Naive thymus-derived CD4-positive, alpha-beta T cell (primary cell): ENCODE results near the gene TOMM22. TPM values are rescaled to one million over a fixed set of nuclear protein-coding genes. Genes with fewer than 3 reads are reported as not detected.

ENCODE experiments used
- ATAC-seq: fragments of 150-1000 bp; cut with Tn5 transposase; 2 replicates; pipeline ENCODE4 v1.10.0; 2021; ENCODE audit warnings: mild to moderate bottlenecking, moderate library complexity
- CTCF ChIA-PET: fragments of 350-600 bp; sonication (Branson Sonifier 250); formaldehyde crosslinking; loops from one replicate; lab custom pipeline; 2021; ENCODE audit warnings: antibody characterized with exemption; lab: Charles Lee
- POLR2A ChIA-PET: fragments of 350-600 bp; sonication (Branson Sonifier 250); formaldehyde crosslinking; loops from one replicate; lab custom pipeline; 2021; ENCODE audit warnings: antibody characterized with exemption, inconsistent platforms; lab: Charles Lee
- DNase-seq, 9 donors: peaks; one replicate each; pipeline versions ENCODE4 v3.0.0 to v3.0.0-alpha.2; 2020 to 2022; ENCODE audit warnings: mixed read lengths in 1 of 9
- H3K27ac ChIP-seq: one replicate; pipeline ENCODE4 v1.7.0; 2013; ENCODE audit warnings: mild to moderate bottlenecking, low read depth, low read length, moderate library complexity
- H3K27me3 ChIP-seq, 2 donors: one replicate each; pipeline ENCODE4 v1.7.0; 2013; ENCODE audit warnings: low read length in 2 of 2, mild to moderate bottlenecking in 2 of 2, moderate library complexity in 2 of 2; ENCODE audit not compliant: control insufficient read depth in 2 of 2, insufficient read depth in 2 of 2
- H3K36me3 ChIP-seq, 3 experiments: 1 replicate in 2 of 3; 2 replicates in 1 of 3; pipeline ENCODE4 v1.7.0; 2013; ENCODE audit warnings: low read length in 3 of 3, mild to moderate bottlenecking in 3 of 3, moderate library complexity in 1 of 3; ENCODE audit not compliant: insufficient read depth in 3 of 3, control insufficient read depth in 2 of 3
- H3K4me1 ChIP-seq, 2 donors: one replicate each; pipeline ENCODE4 v1.7.0; 2013; ENCODE audit warnings: low read length in 2 of 2, mild to moderate bottlenecking in 2 of 2, moderate library complexity in 1 of 2; ENCODE audit not compliant: control insufficient read depth in 2 of 2, insufficient read depth in 2 of 2
- H3K4me3 ChIP-seq: 2 replicates; pipeline ENCODE4 v1.7.0; 2013; ENCODE audit warnings: mild to moderate bottlenecking, low read length
- H3K9me3 ChIP-seq, 3 experiments: 1 replicate in 2 of 3; 2 replicates in 1 of 3; pipeline ENCODE4 v1.7.0; 2013; ENCODE audit warnings: low read length in 3 of 3; ENCODE audit not compliant: control insufficient read depth in 2 of 3
- H3K27ac Mint-ChIP-seq, 9 donors: one replicate each; pipeline ENCODE4 v1.8.0; 2020 to 2022; ENCODE audit warnings: mixed read lengths in 9 of 9, mild to moderate bottlenecking in 8 of 9, moderate library complexity in 5 of 9, inconsistent platforms in 2 of 9
- H3K27me3 Mint-ChIP-seq, 5 donors: one replicate each; pipeline ENCODE4 v1.8.0; 2021 to 2022; ENCODE audit warnings: mixed read lengths in 5 of 5, mild to moderate bottlenecking in 1 of 5
- H3K36me3 Mint-ChIP-seq, 5 donors: one replicate each; pipeline ENCODE4 v1.8.0; 2020 to 2022; ENCODE audit warnings: mixed read lengths in 5 of 5, mild to moderate bottlenecking in 3 of 5, inconsistent platforms in 1 of 5
- H3K4me1 Mint-ChIP-seq, 7 donors: one replicate each; pipeline ENCODE4 v1.8.0; 2020 to 2022; ENCODE audit warnings: mixed read lengths in 7 of 7, mild to moderate bottlenecking in 3 of 7, inconsistent platforms in 1 of 7
- H3K4me3 Mint-ChIP-seq, 10 donors: one replicate each; pipeline ENCODE4 v1.8.0; 2020 to 2022; ENCODE audit warnings: mild to moderate bottlenecking in 10 of 10, mixed read lengths in 10 of 10, moderate library complexity in 6 of 10, inconsistent platforms in 2 of 10
- H3K9me3 Mint-ChIP-seq, 11 donors: one replicate each; pipeline ENCODE4 v1.8.0; 2020 to 2022; ENCODE audit warnings: mixed read lengths in 11 of 11, mild to moderate bottlenecking in 4 of 11, inconsistent platforms in 1 of 11, moderate library complexity in 1 of 11
- intact Hi-C, 2 donors: fragments of 100-400 bp; cut with micrococcal nuclease; formaldehyde crosslinking; loops; one replicate each; pipeline ENCODE4 v1.15.1; 2023
- polyA plus RNA-seq, 2 donors: library from polyadenylated mRNA; unstranded; fragments of 300-500 nt; fragmentation: Illumina TruSeq; gene quantifications; one replicate each; pipeline ENCODE4 v1.2.3, GENCODE V29; 2021
- total RNA-seq, 6 experiments: library from RNA in 5 of 6; stranded (reverse) in 5 of 6; gene quantifications; 1 replicate in 5 of 6; 2 replicates in 1 of 6; pipeline ENCODE4 v1.2.3 and lab custom pipeline; 2021 to 2026

TOMM22 gene
- total and polyA plus RNA-seq, 7 experiments from 2014 or later, result 45.0 to 92.4 (median 50.6) TPM

DNA sequence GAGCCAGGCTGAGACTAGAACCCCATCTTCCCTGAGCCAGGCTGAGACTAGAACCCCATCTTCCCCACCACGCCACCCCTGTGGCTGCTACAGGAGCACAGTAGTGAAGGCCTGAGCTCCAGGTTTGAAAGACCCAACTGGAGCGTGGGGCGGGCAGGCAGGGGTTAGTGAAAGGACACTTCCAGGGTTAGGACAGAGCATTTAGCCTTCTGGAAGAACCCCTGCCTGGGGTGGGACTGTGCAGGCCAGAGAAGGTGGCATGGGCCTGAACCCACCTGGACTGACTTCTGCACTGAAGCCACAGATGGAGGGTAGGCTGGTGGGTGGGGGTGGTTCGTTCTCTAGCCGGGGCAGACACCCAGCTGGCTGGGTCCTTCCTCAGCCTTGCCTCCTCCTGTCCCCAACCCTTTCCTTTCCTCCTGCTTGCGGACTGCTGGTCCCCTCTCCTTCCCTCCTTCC lies 50.0 kb downstream of the TOMM22 start:
- H3K4me1 ChIP-seq, result peaks cover 5 to 13% of the 10 kb centered on the region in 2 donors
- H3K9me3 Mint-ChIP-seq, result peaks cover 0 to 8% (median 0%) of the 10 kb centered on the region in 11 donors
- H3K27me3 Mint-ChIP-seq, result no peaks in the 10 kb centered on the region
- intact Hi-C loops, result no loop called here
- no peak for ATAC-seq
- H3K9me3 ChIP-seq, result no peaks in the 10 kb centered on the region
- H3K4me3 Mint-ChIP-seq, result no peak overlapping the region
- peaks cover 32 to 87% (median 47%) of the 10 kb centered on the region in 3 experiments for H3K36me3 ChIP-seq
- POLR2A ChIA-PET, result interaction anchor here (1.0 to 31.4 kb wide), 10 partner anchors 8 to 140 kb away, joined by 3 to 1007 read pairs (median 4); partner anchors contain the start of genes CBX6, GTPBP1, NPTXR and SUN2
- H3K27me3 ChIP-seq, result no peaks in the 10 kb centered on the region
- H3K36me3 Mint-ChIP-seq, result peaks cover 0 to 41% (median 10%) of the 10 kb centered on the region in 5 donors
- peak overlapping the region; percentile 1 for H3K27ac ChIP-seq
- H3K4me1 Mint-ChIP-seq, result peaks cover 12 to 50% (median 40%) of the 10 kb centered on the region in 7 donors
- peak overlapping the region; percentile 68 to 95 (median 87) for H3K27ac Mint-ChIP-seq
- DNase-seq, result no peak
- CTCF ChIA-PET, result interaction anchor here (0.5 to 3.4 kb wide), 6 partner anchors 9 to 37 kb away, joined by 3 to 24 read pairs (median 6); no protein-coding TSS in a partner anchor
- no peak overlapping the region for H3K4me3 ChIP-seq

DNA sequence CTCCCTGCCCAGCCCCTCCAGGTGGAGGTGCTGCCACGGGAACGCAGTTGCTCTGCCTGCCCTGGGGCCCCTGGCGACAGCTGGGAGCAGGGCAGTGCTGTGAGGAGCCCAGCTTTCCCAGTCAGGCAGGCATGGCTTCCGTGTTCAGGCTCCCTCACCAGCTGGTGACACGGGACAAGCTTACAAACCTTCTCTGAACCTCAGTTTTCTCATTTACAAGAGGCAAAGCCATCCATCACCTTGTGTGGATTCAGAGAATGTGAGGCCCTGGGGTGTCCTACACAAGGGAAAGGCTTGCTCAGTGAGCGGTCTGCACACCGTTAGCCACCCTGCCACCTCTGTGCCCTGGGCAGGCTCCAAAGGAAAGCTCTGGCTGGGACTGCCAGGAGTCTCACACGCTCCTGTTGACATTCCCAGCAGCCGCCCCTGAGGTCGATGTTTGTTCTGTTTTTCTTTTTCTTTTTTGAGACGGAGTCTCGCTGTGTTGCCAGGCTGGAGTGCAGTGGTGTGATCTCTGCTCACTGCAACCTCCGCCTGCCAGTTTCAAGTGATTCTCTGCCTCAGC lies 50.6 kb downstream of the TOMM22 start:
- peaks cover 5 to 13% of the 10 kb centered on the region in 2 donors for H3K4me1 ChIP-seq
- H3K36me3 Mint-ChIP-seq, result peaks cover 0 to 40% (median 16%) of the 10 kb centered on the region in 5 donors
- peak in 1 of 9 donors; percentile 28 for DNase-seq

DNA sequence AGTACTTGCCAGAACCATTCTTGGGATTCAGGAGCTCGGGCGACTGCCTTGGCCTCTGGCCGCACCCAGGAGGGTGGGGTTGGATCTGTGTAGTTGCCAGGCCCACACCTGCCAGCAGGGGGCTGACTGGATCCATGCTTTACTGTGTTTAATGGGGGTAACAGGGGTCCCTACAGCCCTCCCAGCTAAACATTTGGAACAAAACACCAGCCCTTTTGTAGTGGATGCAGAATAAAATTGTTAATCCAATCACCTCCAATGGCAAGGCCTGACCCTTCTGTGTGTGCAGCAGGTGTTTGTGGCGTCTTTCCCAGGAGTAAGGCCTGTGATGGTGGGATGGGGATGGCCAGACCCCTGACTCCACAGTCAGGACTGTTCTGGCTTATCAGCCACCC lies 51.6 kb downstream of the TOMM22 start:
- POLR2A ChIA-PET, result interaction anchor here (0.5 to 31.4 kb wide), 11 partner anchors 9 to 118 kb away, joined by 3 to 1007 read pairs (median 4); partner anchors contain the start of genes GTPBP1, NPTXR, SUN2 and TOMM22
- Mint-ChIP-seq H3K4me3 (peak overlapping the region in 4 of 10 donors; percentile 11 to 51 (median 40)), H3K36me3 (peaks cover 0 to 45% (median 23%) of the 10 kb centered on the region in 5 donors), H3K27ac (peak overlapping the region; percentile 76 to 91 (median 87)), H3K4me1 (peaks cover 25 to 63% (median 53%) of the 10 kb centered on the region in 7 donors), H3K27me3 (no peaks in the 10 kb centered on the region), H3K9me3 (peaks cover 0 to 8% (median 0%) of the 10 kb centered on the region in 11 donors)
- no peaks in the 10 kb centered on the region for H3K9me3 ChIP-seq
- H3K36me3 ChIP-seq, result peaks cover 37 to 87% (median 43%) of the 10 kb centered on the region in 3 experiments
- intact Hi-C loops, result loop anchor here in 1 of 2 donors (1.0 kb wide), 3 partner anchors 25 to 136 kb away; no protein-coding TSS in a partner anchor
- peaks cover 15 to 18% of the 10 kb centered on the region in 2 donors for H3K4me1 ChIP-seq
- no peak overlapping the region for H3K4me3 ChIP-seq
- ATAC-seq, result peak; percentile 67
- peak in 5 of 9 donors; percentile 37 to 55 (median 49) for DNase-seq
- H3K27me3 ChIP-seq, result no peaks in the 10 kb centered on the region
- H3K27ac ChIP-seq, result peak overlapping the region; percentile 54
- CTCF ChIA-PET, result interaction anchor here (0.9 to 3.4 kb wide), 17 partner anchors 9 to 137 kb away, joined by 3 to 24 read pairs (median 4); no protein-coding TSS in a partner anchor

More for the DNA sequence above, 50.6 kb downstream of the TOMM22 start:
- Mint-ChIP-seq H3K27me3 (no peaks in the 10 kb centered on the region), H3K9me3 (peaks cover 0 to 8% (median 0%) of the 10 kb centered on the region in 11 donors), H3K27ac (peak overlapping the region in 8 of 9 donors; percentile 68 to 91 (median 86)), H3K4me1 (peaks cover 18 to 53% (median 46%) of the 10 kb centered on the region in 7 donors), H3K4me3 (no peak overlapping the region)
- POLR2A ChIA-PET, result interaction anchor here (0.5 to 31.4 kb wide), 12 partner anchors 8 to 139 kb away, joined by 3 to 1007 read pairs (median 6); partner anchors contain the start of genes CBX6, GTPBP1, NPTXR and SUN2
- H3K36me3 ChIP-seq, result peaks cover 34 to 87% (median 42%) of the 10 kb centered on the region in 3 experiments
- no peaks in the 10 kb centered on the region for H3K27me3 ChIP-seq
- H3K27ac ChIP-seq, result peak overlapping the region; percentile 1
- no peaks in the 10 kb centered on the region for H3K9me3 ChIP-seq
- intact Hi-C loops, result no loop called here
- H3K4me3 ChIP-seq, result no peak overlapping the region
- CTCF ChIA-PET, result interaction anchor here (0.5 to 3.4 kb wide), 18 partner anchors 10 to 847 kb away, joined by 3 to 24 read pairs (median 3); no protein-coding TSS in a partner anchor
- no peak for ATAC-seq

DNA sequence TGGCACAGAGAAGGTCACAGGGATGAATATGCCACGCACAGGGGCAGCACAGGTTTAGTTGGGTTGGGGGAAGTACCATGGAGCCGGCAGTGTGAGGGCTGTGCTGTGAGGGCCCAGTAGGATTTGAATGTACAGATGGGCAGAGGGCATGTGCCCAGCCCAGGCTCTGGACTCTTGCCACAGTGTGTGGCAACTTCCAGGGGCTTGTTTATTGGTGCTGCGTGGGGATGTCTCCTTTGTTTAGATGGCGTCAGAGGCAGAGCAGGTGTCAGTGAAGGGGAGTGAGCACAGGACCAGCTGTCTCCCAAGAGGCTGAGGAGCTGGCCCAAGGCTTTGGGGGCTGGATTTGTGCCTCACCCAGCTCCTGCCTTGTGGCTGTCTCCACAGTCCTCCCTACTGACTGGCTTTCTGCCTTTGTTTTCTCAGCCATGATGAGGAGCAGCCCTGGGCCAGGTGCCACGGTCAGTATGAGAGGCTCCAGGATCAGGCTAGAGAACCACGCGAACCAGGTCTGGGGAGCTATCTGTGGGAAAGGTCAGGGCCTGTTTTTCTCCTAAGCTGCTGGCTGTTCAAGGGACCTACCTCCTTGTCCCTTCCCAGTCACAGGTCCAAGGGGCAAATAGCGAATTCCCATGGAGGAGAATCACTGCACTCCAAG lies 52.1 kb downstream of the TOMM22 start:
- ChIA-PET CTCF (interaction anchor here (0.9 to 3.4 kb wide), 18 partner anchors 9 to 137 kb away, joined by 3 to 24 read pairs (median 5); no protein-coding TSS in a partner anchor), POLR2A (interaction anchor here (0.5 to 31.4 kb wide), 12 partner anchors 10 to 117 kb away, joined by 3 to 1007 read pairs (median 4); partner anchors contain the start of genes GTPBP1, NPTXR, SUN2 and TOMM22)
- H3K9me3 Mint-ChIP-seq, result peaks cover 0 to 8% (median 0%) of the 10 kb centered on the region in 11 donors
- no peak overlapping the region for H3K4me3 ChIP-seq
- peaks cover 20 to 23% of the 10 kb centered on the region in 2 donors for H3K4me1 ChIP-seq
- H3K36me3 ChIP-seq, result peaks cover 37 to 87% (median 48%) of the 10 kb centered on the region in 3 experiments
- DNase-seq (peak in 1 of 9 donors; percentile 28), ATAC-seq (peak; percentile 13)
- H3K27me3 ChIP-seq, result no peaks in the 10 kb centered on the region
- peak overlapping the region; percentile 79 to 91 (median 87) for H3K27ac Mint-ChIP-seq
- peaks cover 0 to 42% (median 23%) of the 10 kb centered on the region in 5 donors for H3K36me3 Mint-ChIP-seq
- intact Hi-C loops, result loop anchor here (1.0 to 2.0 kb wide), 5 partner anchors 17 to 135 kb away; no protein-coding TSS in a partner anchor
- peak overlapping the region; percentile 37 for H3K27ac ChIP-seq
- peaks cover 25 to 65% (median 52%) of the 10 kb centered on the region in 7 donors for H3K4me1 Mint-ChIP-seq
- H3K9me3 ChIP-seq, result no peaks in the 10 kb centered on the region
- no peaks in the 10 kb centered on the region for H3K27me3 Mint-ChIP-seq
- H3K4me3 Mint-ChIP-seq, result peak overlapping the region in 4 of 10 donors; percentile 14 to 48 (median 22)

DNA sequence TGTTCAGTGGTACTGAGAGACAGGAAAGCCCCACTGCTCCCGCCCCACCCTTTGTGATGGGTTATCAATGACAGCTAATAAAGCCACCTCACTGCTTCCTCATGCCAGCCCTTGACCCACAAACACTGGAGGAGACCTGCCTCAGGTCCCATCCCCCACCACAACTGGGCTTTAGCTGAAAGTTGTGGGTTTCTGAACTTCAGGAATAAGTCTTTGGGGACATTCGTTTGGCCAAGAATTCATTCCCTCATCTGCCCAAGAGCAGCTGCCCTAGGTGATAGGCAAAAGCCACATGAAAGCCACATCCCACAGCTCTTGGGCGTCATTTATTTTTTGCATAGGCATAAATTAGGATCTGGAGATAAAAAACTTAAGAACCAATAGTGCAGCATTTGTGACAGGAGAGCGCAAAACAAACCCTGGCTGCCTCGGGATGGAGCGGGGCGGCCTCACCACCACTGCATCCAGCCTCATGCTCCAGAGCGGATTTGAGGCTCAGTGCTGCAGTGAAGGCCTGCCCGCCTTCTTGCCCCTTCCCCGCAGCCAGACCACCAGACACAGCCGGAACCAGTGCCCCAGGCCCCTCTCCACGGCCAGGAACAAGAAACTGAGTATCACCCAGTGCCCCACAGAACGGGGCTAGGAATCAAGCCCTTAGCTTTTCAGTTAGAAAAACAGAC lies 52.8 kb downstream of the TOMM22 start:
- no peak for DNase-seq

More for the DNA sequence above, 52.8 kb downstream of the TOMM22 start:
- H3K27me3 ChIP-seq, result no peaks in the 10 kb centered on the region
- intact Hi-C loops, result loop anchor here (2.0 kb wide), 2 partner anchors 16 to 108 kb away; no protein-coding TSS in a partner anchor
- Mint-ChIP-seq H3K4me1 (peaks cover 25 to 71% (median 51%) of the 10 kb centered on the region in 7 donors), H3K27me3 (no peaks in the 10 kb centered on the region), H3K9me3 (peaks cover 0 to 7% (median 0%) of the 10 kb centered on the region in 11 donors), H3K36me3 (peaks cover 0 to 39% (median 23%) of the 10 kb centered on the region in 5 donors), H3K27ac (peak overlapping the region in 8 of 9 donors; percentile 79 to 91 (median 86)), H3K4me3 (peak overlapping the region in 4 of 10 donors; percentile 1 to 26 (median 22))
- no peak for ATAC-seq
- H3K4me1 ChIP-seq, result peaks cover 24 to 26% of the 10 kb centered on the region in 2 donors
- ChIA-PET POLR2A (interaction anchor here (1.0 to 31.4 kb wide), 9 partner anchors 10 to 135 kb away, joined by 3 to 1007 read pairs (median 4); partner anchors contain the start of genes GTPBP1, NPTXR and SUN2), CTCF (interaction anchor here (0.8 to 3.4 kb wide), 14 partner anchors 8 to 135 kb away, joined by 3 to 24 read pairs (median 5); no protein-coding TSS in a partner anchor)
- peaks cover 39 to 87% (median 50%) of the 10 kb centered on the region in 3 experiments for H3K36me3 ChIP-seq
- H3K4me3 ChIP-seq, result no peak overlapping the region
- peak overlapping the region; percentile 49 for H3K27ac ChIP-seq
- H3K9me3 ChIP-seq, result no peaks in the 10 kb centered on the region
